ENCODE results near the gene PAPOLG. TPM values are rescaled to one million over a fixed set of nuclear protein-coding genes. Genes with fewer than 3 reads are reported as not detected.
"Not testable (repeated sequence)": the region's sequence is repeated elsewhere in the genome, so short reads cannot be mapped to it uniquely, and the experiment has no call there.

PAPOLG gene
- total RNA-seq, 1 donor from 2014 or later = 11.4 TPM

GRCh38 chr2:60825666-60826065 is 69.6 kb downstream of the PAPOLG start:
- H3K4me3 ChIP-seq = no peak overlapping the region
- H3K9me3 ChIP-seq = no peaks in the 10 kb centered on the region
- intact Hi-C loops (cut with DNase I) = no loop called here
- no peaks in the 10 kb centered on the region for H3K36me3 ChIP-seq
- no peaks in the 10 kb centered on the region for H3K4me1 ChIP-seq
- no peak for DNase-seq (ENCODE audit: low spot score in 2 of 2)
- no peak overlapping the region for H3K27ac ChIP-seq
- no peaks in the 10 kb centered on the region for H3K27me3 ChIP-seq
- no peak for TF ChIP-seq CTCF (IDR thresholded peaks at IDR 0.05)

- Histone ChIP-seq H3K36me3 (no peaks in the 10 kb centered on the region), H3K27ac (no peak overlapping the region), H3K4me1 (no peaks in the 10 kb centered on the region), H3K9me3 (no peaks in the 10 kb centered on the region), H3K27me3 (no peaks in the 10 kb centered on the region), H3K4me3 (no peak overlapping the region)
- intact Hi-C loops (cut with DNase I) = no loop called here
- TF ChIP-seq CTCF (IDR thresholded peaks at IDR 0.05) = no peak
- no peak for DNase-seq (ENCODE audit: low spot score in 2 of 2)
Measured at GRCh38 chr2:60826111-60826510, 70.0 kb downstream of the PAPOLG start.

GRCh38 chr2:60826860-60827259 is 70.8 kb downstream of the PAPOLG start:
- DNase-seq (ENCODE audit: low spot score in 2 of 2); H3K27ac ChIP-seq; H3K27me3 ChIP-seq; H3K36me3 ChIP-seq; intact Hi-C loops (cut with DNase I); H3K4me3 ChIP-seq; H3K4me1 ChIP-seq; H3K9me3 ChIP-seq: not testable (repeated sequence)

GRCh38 chr2:60827369-60827768 is 71.3 kb downstream of the PAPOLG start:
- H3K4me1 ChIP-seq = no peaks in the 10 kb centered on the region
- no peak for TF ChIP-seq CTCF (IDR thresholded peaks at IDR 0.05)
- intact Hi-C loops (cut with DNase I) = no loop called here
- H3K36me3 ChIP-seq = no peaks in the 10 kb centered on the region
- H3K27me3 ChIP-seq = no peaks in the 10 kb centered on the region
- DNase-seq (ENCODE audit: low spot score in 2 of 2) = no peak
- H3K4me3 ChIP-seq = no peak overlapping the region
- H3K9me3 ChIP-seq = no peaks in the 10 kb centered on the region
- H3K27ac ChIP-seq = no peak overlapping the region

- intact Hi-C loops (cut with DNase I) = no loop called here
- TF ChIP-seq CTCF (IDR thresholded peaks at IDR 0.05) = no peak
- H3K4me3 ChIP-seq = no peak overlapping the region
- H3K4me1 ChIP-seq = no peaks in the 10 kb centered on the region
- no peak overlapping the region for H3K27ac ChIP-seq
- H3K9me3 ChIP-seq = no peaks in the 10 kb centered on the region
- no peak for DNase-seq (ENCODE audit: low spot score in 2 of 2)
- no peaks in the 10 kb centered on the region for H3K27me3 ChIP-seq
- no peaks in the 10 kb centered on the region for H3K36me3 ChIP-seq
Measured at GRCh38 chr2:60830991-60831390, 74.9 kb downstream of the PAPOLG start.

- H3K27ac ChIP-seq = no peak overlapping the region
- TF ChIP-seq CTCF (IDR thresholded peaks at IDR 0.05) = no peak
- DNase-seq (ENCODE audit: low spot score in 2 of 2) = no peak
- no peaks in the 10 kb centered on the region for H3K27me3 ChIP-seq
- H3K9me3 ChIP-seq = no peaks in the 10 kb centered on the region
- H3K36me3 ChIP-seq = no peaks in the 10 kb centered on the region
- H3K4me1 ChIP-seq = no peaks in the 10 kb centered on the region
- H3K4me3 ChIP-seq = no peak overlapping the region
- intact Hi-C loops (cut with DNase I) = no loop called here
Measured at GRCh38 chr2:60831921-60832320, 75.9 kb downstream of the PAPOLG start.

Data from ascending aorta (tissue), 2 donors.